IMR-90 (cell line): ENCODE measurements around the gene PDE4B. TPM values are rescaled to one million over a fixed set of nuclear protein-coding genes. Genes with fewer than 3 reads are reported as not detected.

Experiments
- ATAC-seq: fragments of 200-7000 bp; cut with Tn5 transposase; 2 replicates; pipeline ENCODE4 v1.9.1; 2020; ENCODE audit warnings: low read depth, mild to moderate bottlenecking, moderate library complexity
- BruUV-seq: library from RNA; stranded (reverse); fragments of 400-500 nt; replicated peaks from 2 replicates; lab custom pipeline; 2021; lab: Mats Ljungman, UMichigan
- CTCF ChIA-PET: fragments of 300-600 bp; formaldehyde crosslinking; extraction: SDS; loops from one replicate; lab custom pipeline; 2021; ENCODE audit warnings: antibody characterized with exemption; lab: Yijun Ruan, JAX
- POLR2A ChIA-PET: fragments of 300-600 bp; sonication (Branson Sonifier 250); formaldehyde crosslinking; loops from one replicate; lab custom pipeline; 2022; ENCODE audit warnings: antibody characterized with exemption; ENCODE audit not compliant: unreplicated experiment; lab: Charles Lee
- DNase-seq: peaks from one replicate; pipeline ENCODE4 v3.0.0; 2013
- H2AFZ ChIP-seq: replicated peaks from 2 replicates; pipeline ENCODE3; 2013; ENCODE audit warnings: low read length, mild to moderate bottlenecking; ENCODE audit not compliant: poor library complexity
- H2AK5ac ChIP-seq: 2 replicates; pipeline ENCODE4 v1.6.1; 2013; ENCODE audit warnings: low read depth, low read length, inconsistent platforms
- H2AK9ac ChIP-seq: replicated peaks from 2 replicates; pipeline ENCODE3; 2013; ENCODE audit warnings: mild to moderate bottlenecking, low read depth, low read length, moderate library complexity; ENCODE audit not compliant: poor library complexity
- H2BK120ac ChIP-seq: 2 replicates; pipeline ENCODE4 v1.6.1; 2013; ENCODE audit warnings: low read depth, low read length, inconsistent platforms
- H2BK15ac ChIP-seq: 3 replicates; pipeline ENCODE4 v1.6.1; 2013; ENCODE audit warnings: low read depth, low read length, inconsistent platforms
- H2BK20ac ChIP-seq: 2 replicates; pipeline ENCODE4 v1.6.1; 2013; ENCODE audit warnings: low read depth, mild to moderate bottlenecking, inconsistent platforms, low read length, moderate library complexity
- H2BK5ac ChIP-seq: 2 replicates; pipeline ENCODE4 v1.6.1; 2013; ENCODE audit warnings: mild to moderate bottlenecking, low read depth, low read length, inconsistent platforms; ENCODE audit not compliant: poor library complexity, severe bottlenecking
- H3K14ac ChIP-seq: replicated peaks from 2 replicates; pipeline ENCODE4 v1.6.1; 2013; ENCODE audit warnings: low read depth, low read length, inconsistent platforms
- H3K18ac ChIP-seq: 2 replicates; pipeline ENCODE4 v1.6.1; 2013; ENCODE audit warnings: low read depth, low read length, control low read depth
- H3K23ac ChIP-seq: 2 replicates; pipeline ENCODE4 v1.6.1; 2013; ENCODE audit warnings: low read depth, low read length, inconsistent platforms
- H3K27ac ChIP-seq: 2 replicates; pipeline ENCODE4 v1.5.1; 2013; ENCODE audit warnings: mild to moderate bottlenecking, control low read depth, low read length; ENCODE audit not compliant: insufficient read depth
- H3K27me3 ChIP-seq: 2 replicates; pipeline ENCODE4 v1.6.1; 2013; ENCODE audit warnings: low read length; ENCODE audit not compliant: control insufficient read depth, insufficient read depth
- H3K36me3 ChIP-seq: 2 replicates; pipeline ENCODE4 v1.6.1; 2013; ENCODE audit warnings: low read length, mixed read lengths; ENCODE audit not compliant: control insufficient read depth, insufficient read depth
- H3K4ac ChIP-seq: 2 replicates; pipeline ENCODE4 v1.6.1; 2013; ENCODE audit warnings: low read depth, low read length, inconsistent platforms
- H3K4me1 ChIP-seq: 2 replicates; pipeline ENCODE4 v1.6.1; 2013; ENCODE audit warnings: low read length, mixed read lengths; ENCODE audit not compliant: control insufficient read depth, insufficient read depth
- H3K4me2 ChIP-seq: 2 replicates; pipeline ENCODE4 v1.6.1; 2013; ENCODE audit warnings: low read depth, mild to moderate bottlenecking, control low read depth, low read length, moderate library complexity
- H3K4me3 ChIP-seq: 2 replicates; pipeline ENCODE4 v1.5.1; 2013; ENCODE audit warnings: low read depth, mild to moderate bottlenecking, control low read depth, low read length, moderate library complexity; ENCODE audit not compliant: insufficient read depth
- H3K56ac ChIP-seq: 2 replicates; pipeline ENCODE4 v1.6.1; 2013; ENCODE audit warnings: low read length, inconsistent platforms; ENCODE audit not compliant: insufficient read depth; ENCODE audit errors: extremely low read depth
- H3K79me1 ChIP-seq, 2 experiments: 2 replicates each; pipeline ENCODE4 v1.6.1; 2013; ENCODE audit warnings: low read length in 2 of 2, inconsistent platforms in 1 of 2, low read depth in 1 of 2
- H3K9ac ChIP-seq: 2 replicates; pipeline ENCODE4 v1.6.1; 2013; ENCODE audit warnings: low read depth, low read length, control low read depth
- H3K9me1 ChIP-seq: 2 replicates; pipeline ENCODE4 v1.6.1; 2013; ENCODE audit warnings: low read length, inconsistent platforms; ENCODE audit not compliant: insufficient read depth
- H3K9me3 ChIP-seq: 2 replicates; pipeline ENCODE4 v1.6.1; 2013; ENCODE audit warnings: low read length; ENCODE audit not compliant: control insufficient read depth, insufficient read depth
- H4K20me1 ChIP-seq: 2 replicates; pipeline ENCODE4 v1.6.1; 2013; ENCODE audit warnings: low read length, inconsistent platforms; ENCODE audit not compliant: insufficient read depth
- H4K5ac ChIP-seq: 2 replicates; pipeline ENCODE4 v1.6.1; 2013; ENCODE audit warnings: mild to moderate bottlenecking, low read depth, low read length, control low read depth
- H4K8ac ChIP-seq, 2 experiments: 2 replicates each; pipeline ENCODE4 v1.6.1; 2013; ENCODE audit warnings: low read depth in 2 of 2, low read length in 2 of 2, control low read depth in 1 of 2, inconsistent platforms in 1 of 2
- H4K91ac ChIP-seq: 2 replicates; pipeline ENCODE4 v1.6.1; 2013; ENCODE audit warnings: low read depth, low read length, inconsistent platforms; ENCODE audit not compliant: insufficient read depth
- CEBPB ChIP-seq: IDR thresholded peaks from 2 replicates; pipeline ENCODE4 v1.6.1; 2012; ENCODE audit warnings: low read depth, low read length, improper control_type of control experiment
- CTCF ChIP-seq: conservative IDR thresholded peaks from 2 replicates; pipeline ENCODE4 v1.5.1; 2012; ENCODE audit warnings: mild to moderate bottlenecking, low read depth, low read length, improper control_type of control experiment
- ELK1 ChIP-seq: fragments of 150-350 bp; IDR thresholded peaks from 2 replicates; pipeline ENCODE4 v1.6.1; 2016; ENCODE audit warnings: low read depth, mild to moderate bottlenecking, low read length, moderate library complexity, borderline replicate concordance
- MAFK ChIP-seq: IDR thresholded peaks from 2 replicates; pipeline ENCODE4 v1.6.1; 2012; ENCODE audit warnings: low read depth, low read length, improper control_type of control experiment
- MAZ ChIP-seq: IDR thresholded peaks from 2 replicates; pipeline ENCODE4 v1.6.1; 2012; ENCODE audit warnings: low read depth, mild to moderate bottlenecking, low read length, improper control_type of control experiment, moderate library complexity, borderline replicate concordance
- NFE2L2 ChIP-seq: fragments of 150-350 bp; IDR thresholded peaks from 2 replicates; pipeline ENCODE4 v1.6.1; 2016; ENCODE audit warnings: low read depth, mild to moderate bottlenecking, low read length
- POLR2A ChIP-seq: IDR thresholded peaks from 2 replicates; pipeline ENCODE4 v1.6.1; 2012; ENCODE audit warnings: mild to moderate bottlenecking, low read depth, low read length
- RAD21 ChIP-seq: IDR thresholded peaks from 2 replicates; pipeline ENCODE4 v1.6.1; 2012; ENCODE audit warnings: low read length, improper control_type of control experiment
- RCOR1 ChIP-seq: IDR thresholded peaks from 2 replicates; pipeline ENCODE4 v1.6.1; 2012; ENCODE audit warnings: mild to moderate bottlenecking, low read length, improper control_type of control experiment; ENCODE audit not compliant: insufficient replicate concordance
- WGBS, 2 experiments: methylation state at CpG; one replicate each; pipeline versions ENCODE4 v1.1.5 to v1.1.7; 2013; ENCODE audit warnings: missing lambda C conversion rate in 2 of 2; ENCODE audit not compliant: insufficient read length in 1 of 2; ENCODE audit errors: extremely low coverage in 2 of 2; 5-methylcytosine and 5-hydroxymethylcytosine counted together
- dilution Hi-C: fragments of 300-500 bp; cut with HindIII; formaldehyde crosslinking; loops from one replicate; pipeline ENCODE4 v1.14.3; 2018; ENCODE audit warnings: low sequenced_read_pairs; ENCODE audit not compliant: unreplicated experiment
- in situ Hi-C: fragments of 300-500 bp; cut with MboI; formaldehyde crosslinking; loops from 3 replicates; pipeline ENCODE4 v1.14.3; 2019; ENCODE audit warnings: low sequenced_read_pairs, inconsistent platforms, mixed read lengths
- intact Hi-C: fragments of 100-400 bp; cut with micrococcal nuclease; formaldehyde crosslinking; loops from 2 replicates; pipeline ENCODE4 v1.10.0; 2022
- polyA plus RNA-seq, 3 experiments: library from polyadenylated mRNA; depleted of rRNA; stranded (reverse); fragments of >200 nt; gene quantifications; 2 replicates each; pipeline ENCODE4 v1.2.3, GENCODE V29; 2012; ENCODE audit warnings: low replicate concordance in 1 of 3
- total RNA-seq: library from RNA; depleted of rRNA; stranded (reverse); fragments of >200 nt; gene quantifications from 2 replicates; pipeline ENCODE4 v1.2.3, GENCODE V29; 2012

Gene PDE4B
- total and polyA plus RNA-seq, 2 of the 4 experiments (the other 2 are of a cell fraction): 5.8 to 21.3 TPM

- ChIA-PET CTCF (no interaction called here), POLR2A (no interaction called here)
- H4K8ac ChIP-seq: no peak overlapping the region
- DNase-seq (no peak), ATAC-seq (no peak)
- H4K5ac ChIP-seq: no peak overlapping the region
- H3K79me1 ChIP-seq: no peaks in the 10 kb centered on the region
- H3K4me1 ChIP-seq: no peaks in the 10 kb centered on the region
- no peak overlapping the region for H2BK120ac ChIP-seq
- H2AFZ ChIP-seq: no peak overlapping the region
- H2BK5ac ChIP-seq: no peak overlapping the region
- no peak overlapping the region for H2BK20ac ChIP-seq
- intact Hi-C loops: no loop called here
- no peak overlapping the region for H3K23ac ChIP-seq
- no peaks in the 10 kb centered on the region for H3K36me3 ChIP-seq
- no peak overlapping the region for H3K9ac ChIP-seq
- no peak overlapping the region for H4K91ac ChIP-seq
- H2BK15ac ChIP-seq: no peak overlapping the region
- no peaks in the 10 kb centered on the region for H3K9me1 ChIP-seq
- in situ Hi-C loops: no loop called here
- H3K27ac ChIP-seq: no peak overlapping the region
- H3K27me3 ChIP-seq: no peaks in the 10 kb centered on the region; the same call in 1 of the 2 replicates
- BruUV-seq: no TSS peak
- WGBS, 2 experiments: no CpG with 5 or more reads among the region's 1 CpG
- no peak for TF ChIP-seq RCOR1
- no peak for TF ChIP-seq POLR2A
- no peak for TF ChIP-seq MAZ
- no peak for TF ChIP-seq MAFK
- TF ChIP-seq CTCF: no peak
- no peak for TF ChIP-seq ELK1
- TF ChIP-seq CEBPB: no peak
- no peak for TF ChIP-seq RAD21
- TF ChIP-seq NFE2L2: no peak
- H2AK5ac ChIP-seq: no peak overlapping the region
- no peaks in the 10 kb centered on the region for H4K20me1 ChIP-seq
- H3K56ac ChIP-seq: no peak overlapping the region
- no peak overlapping the region for H3K18ac ChIP-seq
- dilution Hi-C loops: no loop called here
- H3K4me3 ChIP-seq: no peak overlapping the region
- H3K14ac ChIP-seq: no peak overlapping the region
- no peak overlapping the region for H3K4ac ChIP-seq
- H3K4me2 ChIP-seq: no peak overlapping the region
- H3K9me3 ChIP-seq: no peaks in the 10 kb centered on the region
- H2AK9ac ChIP-seq: no peak overlapping the region
Measured at GRCh38 chr1:66041654-66042053, 249.0 kb downstream of the PDE4B start.
